Astrocyte of the spinal cord (primary cell): ENCODE data around the gene SLC35D1.

Experiments used
- DNase-seq: peaks from one replicate; pipeline ENCODE4 v3.0.0; 2011; ENCODE audit warnings: low read depth, low spot score
- H3K4me3 ChIP-seq: 2 replicates; pipeline ENCODE4 v1.5.1; 2011; ENCODE audit warnings: low read depth, mild to moderate bottlenecking, low read length, moderate library complexity
- CTCF ChIP-seq: IDR thresholded peaks from 2 replicates; pipeline ENCODE4 v1.5.1; 2012; ENCODE audit warnings: low read depth, mild to moderate bottlenecking, low read length, inconsistent platforms
- in situ Hi-C: cut with HindIII; loops from 2 replicates; pipeline ENCODE4 v1.10.0; 2017; ENCODE audit warnings: low sequenced_read_pairs

Gene SLC35D1

GRCh38 chr1:67053785-67054772 lies at the start of gene SLC35D1:
Gene SLC35D1 (minus strand): TSS chr1:67054148. CDS start chr1:67054013, 135 bp downstream.
- in situ Hi-C loops: no loop called here
- peak within 1 kb of the TSS; percentile 67 for H3K4me3 ChIP-seq
- DNase-seq: peak; percentile 71
- TF ChIP-seq CTCF: no peak

GRCh38 chr1:67103548-67103947 lies 49.6 kb upstream of the SLC35D1 start:
- no peak for DNase-seq
- TF ChIP-seq CTCF: no peak
- H3K4me3 ChIP-seq: no peak overlapping the region
- in situ Hi-C loops: no loop called here

GRCh38 chr1:67100833-67101232 lies 46.9 kb upstream of the SLC35D1 start:
- no peak for TF ChIP-seq CTCF
- in situ Hi-C loops: no loop called here
- no peak for DNase-seq
- H3K4me3 ChIP-seq: no peak overlapping the region

GRCh38 chr1:67097305-67097704 lies 43.4 kb upstream of the SLC35D1 start:
- no peak for DNase-seq
- TF ChIP-seq CTCF: no peak
- H3K4me3 ChIP-seq: no peak overlapping the region
- in situ Hi-C loops: no loop called here

- no peak overlapping the region for H3K4me3 ChIP-seq
- in situ Hi-C loops: no loop called here
- TF ChIP-seq CTCF: no peak
- no peak for DNase-seq
These were observed 40.2 kb upstream of the SLC35D1 start for GRCh38 chr1:67094191-67094590.

- TF ChIP-seq CTCF: no peak
- DNase-seq: no peak
- in situ Hi-C loops: no loop called here
- no peak overlapping the region for H3K4me3 ChIP-seq
These were observed 35.8 kb upstream of the SLC35D1 start for GRCh38 chr1:67089685-67090208.
